ENCODE data around the gene PTCD2. TPM values are rescaled to one million over a fixed set of nuclear protein-coding genes. Genes with fewer than 3 reads are reported as not detected.

PTCD2 gene
- total RNA-seq, 1 experiment from 2014 or later, result 13.0 TPM

GRCh38 chr5:72313141-72313540, 7.0 kb upstream of the PTCD2 start:
- peaks cover 7% of the 10 kb centered on the region for H3K4me1 Mint-ChIP-seq
- POLR2A ChIA-PET, result no interaction called here
- CTCF ChIA-PET, result no interaction called here
- H3K27ac Mint-ChIP-seq, result no peak overlapping the region
- no peaks in the 10 kb centered on the region for H3K27me3 Mint-ChIP-seq (ENCODE audit: low read depth)
- no peak overlapping the region for H3K4me3 Mint-ChIP-seq
- no peak for ATAC-seq
- TF ChIP-seq ZNF219 (CRISPR knock-in tag; IDR thresholded peaks at IDR 0.05; ENCODE audit: borderline replicate concordance) (no peak), ATF3 (CRISPR knock-in tag; conservative IDR thresholded peaks at IDR 0.05) (no peak), CBFB (CRISPR knock-in tag; IDR thresholded peaks at IDR 0.05; ENCODE audit: low read depth) (no peak), PREB (CRISPR knock-in tag; IDR thresholded peaks at IDR 0.05; ENCODE audit: borderline replicate concordance) (no peak), CDX4 (CRISPR knock-in tag; IDR thresholded peaks at IDR 0.05; ENCODE audit: borderline replicate concordance) (no peak), GTF2I (CRISPR knock-in tag; conservative IDR thresholded peaks at IDR 0.05) (no peak), ZNF263 (CRISPR knock-in tag; IDR thresholded peaks at IDR 0.05; ENCODE audit: low read depth) (no peak), ZNF671 (CRISPR knock-in tag; IDR thresholded peaks at IDR 0.05) (no peak), JUN (CRISPR knock-in tag; IDR thresholded peaks at IDR 0.05) (no peak), ZNF232 (CRISPR knock-in tag; IDR thresholded peaks at IDR 0.05) (no peak), EMX1 (CRISPR knock-in tag; IDR thresholded peaks at IDR 0.05) (no peak), ZBTB43 (CRISPR knock-in tag; IDR thresholded peaks at IDR 0.05) (no peak), TCF7 (CRISPR knock-in tag; IDR thresholded peaks at IDR 0.05; ENCODE audit: low read depth) (no peak), ZNF425 (CRISPR knock-in tag; conservative IDR thresholded peaks at IDR 0.05) (no peak), NR2C2 (CRISPR knock-in tag; IDR thresholded peaks at IDR 0.05) (no peak), HMGXB4 (CRISPR knock-in tag; IDR thresholded peaks at IDR 0.05) (no peak)
- no peak for DNase-seq (ENCODE audit: low spot score)
- peaks cover 43% of the 10 kb centered on the region for H3K36me3 Mint-ChIP-seq
- no peaks in the 10 kb centered on the region for H3K9me3 Mint-ChIP-seq

- peaks cover 40% of the 10 kb centered on the region for H3K36me3 Mint-ChIP-seq
- CTCF ChIA-PET, result interaction anchor here (0.6 to 0.9 kb wide), 2 partner anchors 209 to 713 kb away, joined by 3 read pairs; no protein-coding TSS in a partner anchor
- POLR2A ChIA-PET, result interaction anchor here (0.7 kb wide), 1 partner anchor 12 kb away, joined by 3 read pairs; no protein-coding TSS in a partner anchor
- H3K4me3 Mint-ChIP-seq, result no peak overlapping the region
- peaks cover 7% of the 10 kb centered on the region for H3K4me1 Mint-ChIP-seq
- H3K27me3 Mint-ChIP-seq (ENCODE audit: low read depth), result no peaks in the 10 kb centered on the region
- DNase-seq (ENCODE audit: low spot score) (no peak), ATAC-seq (peak; percentile 66)
- no peak overlapping the region; the same call in 1 of the 2 replicates for H3K27ac Mint-ChIP-seq
- H3K9me3 Mint-ChIP-seq, result no peaks in the 10 kb centered on the region
- no peak for TF ChIP-seq ARID4B (CRISPR knock-in tag; IDR thresholded peaks at IDR 0.05; ENCODE audit: borderline replicate concordance)
- TF ChIP-seq ZNF263 (CRISPR knock-in tag; IDR thresholded peaks at IDR 0.05; ENCODE audit: low read depth), result no peak
- TF ChIP-seq NFE2L1 (CRISPR knock-in tag; IDR thresholded peaks at IDR 0.05), result no peak
- TF ChIP-seq NFYB (CRISPR knock-in tag; conservative IDR thresholded peaks at IDR 0.05; ENCODE audit: low read depth), result no peak
- no peak for TF ChIP-seq ATF6 (CRISPR knock-in tag; IDR thresholded peaks at IDR 0.05)
Measured at GRCh38 chr5:72314571-72315172, 5.5 kb upstream of the PTCD2 start.
